NCI-H69 (cell line): ENCODE measurements around the gene NAXE.
A peak's percentile ranks its signal among the peaks of the same experiment; 100 is the strongest.
"Not testable (repeated sequence)": the region's sequence is repeated elsewhere in the genome, so short reads cannot be mapped to it uniquely, and the experiment has no call there.

Experiments used
- DNase-seq: peaks from one replicate; lab custom pipeline; 2025; lab: John Stamatoyannopoulos, UW

Gene NAXE

DNA sequence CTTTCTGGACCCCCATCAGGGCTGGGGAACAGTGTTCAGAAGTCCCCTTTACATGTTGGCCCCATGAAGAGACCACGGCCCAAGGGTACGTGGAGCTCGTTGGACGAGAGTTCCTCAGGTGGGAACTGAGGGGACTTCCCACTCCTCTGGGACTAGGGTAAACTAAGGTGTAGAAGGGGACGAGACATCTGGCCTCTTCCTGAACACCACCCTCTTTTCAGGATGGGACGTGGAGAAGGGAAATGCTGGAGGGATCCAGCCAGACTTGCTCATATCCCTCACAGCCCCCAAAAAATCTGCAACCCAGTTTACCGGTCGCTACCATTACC, 2.0 kb downstream of the NAXE start:
- no peak for DNase-seq

DNA sequence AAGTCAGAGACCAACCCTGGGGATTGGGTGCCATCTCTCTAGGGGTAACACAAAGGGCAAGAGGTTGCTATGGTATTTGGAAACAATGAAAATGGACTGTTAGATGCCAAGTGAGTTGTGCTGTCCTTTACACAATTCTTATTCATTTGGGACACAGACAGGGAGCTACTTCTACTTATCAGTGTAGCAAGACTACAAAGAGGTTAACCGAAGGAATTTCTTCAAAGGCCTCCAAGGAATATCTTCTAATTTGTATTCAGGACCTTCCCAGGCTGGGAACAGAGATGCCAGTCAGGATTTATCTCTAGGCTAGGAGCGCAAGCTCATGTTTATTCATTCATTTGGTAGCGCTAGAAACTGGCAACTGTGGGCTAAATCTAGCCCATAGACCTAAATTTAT, 2.6 kb downstream of the NAXE start:
- DNase-seq, result no peak

DNA sequence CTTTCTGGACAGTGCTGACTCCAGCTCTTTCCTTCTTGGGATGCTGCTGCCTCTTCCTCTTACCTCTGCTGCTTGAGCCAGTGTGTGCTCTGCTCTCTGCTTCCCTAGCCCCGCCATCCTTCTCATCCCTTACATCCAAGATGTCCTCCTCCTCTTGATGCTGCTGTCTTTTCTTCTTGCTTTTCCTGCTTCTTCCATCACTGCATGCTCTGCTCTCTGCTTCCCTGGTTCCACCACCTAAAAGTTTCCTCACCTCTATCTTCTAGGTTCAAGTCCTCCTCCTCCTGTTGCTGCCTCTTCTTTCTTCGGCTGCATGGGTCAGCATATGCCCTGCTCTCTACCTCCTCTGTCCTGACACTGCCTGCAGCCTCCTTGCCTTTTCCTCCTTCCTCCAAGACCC, 3.4 kb downstream of the NAXE start:
- no peak for DNase-seq

DNA sequence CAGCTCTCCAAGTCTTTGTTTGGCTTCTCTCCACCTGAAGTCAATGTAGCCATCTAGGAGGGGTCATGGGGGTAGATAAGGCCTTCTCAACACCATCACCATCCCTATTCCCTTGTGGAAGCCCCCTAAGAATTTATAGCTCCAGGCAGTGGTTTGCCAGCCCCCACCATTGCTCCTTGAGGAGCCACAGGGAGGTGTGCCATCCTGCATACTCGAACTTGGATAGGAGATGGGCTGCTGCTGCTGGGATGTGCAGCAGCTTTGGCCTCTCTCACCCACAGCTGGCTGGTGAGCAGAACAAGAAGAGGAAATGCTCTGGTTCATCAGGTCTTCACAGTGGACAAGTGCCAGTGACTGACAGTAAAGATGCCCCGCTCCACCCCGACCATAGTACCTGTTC, 4.8 kb downstream of the NAXE start:
- DNase-seq, result no peak

DNA sequence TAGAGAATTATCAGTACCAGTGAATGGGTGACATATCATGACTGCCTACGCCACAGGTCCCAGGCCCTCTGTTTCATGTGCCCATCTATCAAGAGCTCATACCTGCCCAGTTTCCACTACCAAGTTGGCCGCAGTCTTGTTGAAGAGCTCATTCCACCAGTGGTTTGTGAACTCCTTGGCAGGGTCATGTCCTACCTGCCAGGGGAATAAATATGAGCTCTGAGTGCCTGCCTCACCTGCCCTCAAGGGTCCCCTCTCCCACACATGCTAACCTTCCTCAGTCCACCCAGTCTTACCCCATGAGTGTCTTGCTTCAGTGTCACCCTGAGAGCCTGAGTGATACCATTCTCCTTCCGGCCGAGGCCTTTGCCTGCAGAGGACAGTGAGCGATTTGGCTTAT, 6.5 kb downstream of the NAXE start:
- no peak for DNase-seq

DNA sequence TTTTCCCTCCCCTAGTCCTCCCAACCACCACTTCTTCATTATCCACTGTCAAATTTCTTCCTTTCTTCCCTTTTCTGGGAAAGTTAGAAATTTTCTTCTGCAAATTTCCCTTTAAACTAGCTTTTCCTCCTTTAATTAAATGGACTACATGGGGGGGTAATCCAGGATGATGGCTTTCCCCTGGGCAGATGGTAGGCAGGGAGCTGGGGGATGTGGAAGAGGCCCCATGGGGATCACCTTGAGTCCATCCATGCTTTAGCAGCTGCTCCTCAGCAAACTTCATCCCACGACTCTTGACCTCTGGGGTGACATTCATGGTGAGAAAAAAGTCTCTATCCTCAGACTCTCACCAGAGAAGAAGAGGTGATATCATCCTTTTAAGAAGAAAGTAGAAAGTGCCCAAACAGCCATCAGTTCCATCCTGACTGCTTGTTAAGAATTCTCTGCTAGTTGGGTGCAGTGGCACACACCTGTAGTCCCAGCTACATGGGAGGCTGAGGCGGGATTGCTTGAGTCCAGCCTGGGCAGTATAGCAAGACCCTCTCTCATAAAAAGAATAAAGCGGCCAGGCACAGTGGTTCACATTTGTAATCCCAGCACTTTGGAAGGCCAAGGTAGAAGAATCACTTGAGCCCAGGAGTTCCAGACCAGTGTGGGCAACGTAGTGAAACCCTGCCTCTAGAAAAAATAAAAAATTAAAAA, 7.3 kb downstream of the NAXE start:
- no peak for DNase-seq

DNA sequence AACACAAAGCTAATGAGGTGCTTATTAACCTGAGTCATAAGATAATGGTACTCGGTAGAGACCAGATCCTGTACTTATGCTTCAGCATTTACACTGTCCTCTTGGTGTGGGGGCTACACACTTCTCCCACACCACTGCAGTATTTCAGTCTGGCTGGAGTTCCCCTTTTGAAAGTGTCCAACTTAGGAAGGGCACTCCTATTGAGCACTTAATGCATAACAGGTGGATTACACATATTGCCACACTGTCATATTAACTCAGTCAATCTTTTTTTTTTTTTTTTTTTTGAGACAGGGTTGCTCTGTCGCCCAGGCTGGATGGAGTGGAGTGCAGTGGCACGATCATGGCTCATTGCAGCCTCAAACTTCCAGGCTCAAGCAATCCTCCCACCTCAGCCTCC, 8.2 kb downstream of the NAXE start:
- DNase-seq, result no peak

DNA sequence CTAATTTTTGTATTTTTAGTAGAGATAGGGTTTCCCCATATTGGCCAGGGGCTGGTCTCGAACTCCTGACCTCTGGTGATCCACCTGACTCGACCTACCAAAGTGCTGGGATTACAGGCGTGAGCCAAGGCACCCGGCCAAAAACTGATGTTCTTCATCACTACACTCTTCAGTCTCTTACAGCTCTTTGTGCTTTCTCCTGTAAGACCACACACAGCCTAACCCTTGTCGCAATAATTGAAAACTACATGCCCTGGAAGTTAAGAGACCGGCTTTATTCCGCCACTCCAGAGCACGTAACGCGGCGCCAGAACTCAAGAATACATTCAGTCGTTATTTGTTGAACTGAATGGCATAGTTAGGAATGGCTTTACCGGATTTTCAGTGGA, 9.2 kb downstream of the NAXE start:
- no peak for DNase-seq

DNA sequence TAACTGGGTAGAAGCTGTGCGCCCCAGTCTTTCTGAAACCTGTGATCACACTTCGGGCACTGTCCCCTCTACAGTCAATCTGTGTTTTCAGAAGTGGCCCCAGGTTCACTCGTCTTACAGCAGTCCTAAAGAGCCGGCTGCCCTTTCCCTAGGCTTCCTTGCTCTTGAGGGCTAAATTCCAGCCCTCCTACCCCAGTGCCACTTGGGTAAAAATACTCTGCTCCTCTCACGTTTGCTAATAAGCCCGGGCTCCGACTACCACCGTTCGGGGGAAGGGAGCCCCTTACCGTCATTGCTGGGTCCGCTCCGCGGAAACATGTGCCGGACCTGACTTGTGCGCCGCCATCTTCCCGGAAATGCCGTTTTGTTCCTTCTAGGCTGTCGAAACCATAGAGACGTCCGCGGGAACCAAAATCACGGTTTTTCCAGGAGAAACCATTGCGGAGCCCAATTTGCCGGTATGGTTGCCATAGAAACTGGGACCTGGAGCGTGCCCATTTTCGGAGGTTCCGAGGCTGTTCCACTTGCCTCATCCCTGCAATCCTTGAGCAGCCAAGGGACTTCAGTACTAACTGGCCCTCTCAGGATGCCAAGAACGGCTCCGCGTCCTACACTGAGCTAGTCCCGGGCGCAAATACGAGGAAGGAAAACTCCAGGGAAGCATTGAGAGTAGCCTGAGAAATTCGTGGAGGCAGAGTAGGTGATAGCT, 9.7 kb downstream of the NAXE start, which contains the start of gene GPATCH4:
GPATCH4 (minus strand) TSS at position 358 of the 709 bp plus-strand sequence.
- peak; percentile 91 for DNase-seq

DNA sequence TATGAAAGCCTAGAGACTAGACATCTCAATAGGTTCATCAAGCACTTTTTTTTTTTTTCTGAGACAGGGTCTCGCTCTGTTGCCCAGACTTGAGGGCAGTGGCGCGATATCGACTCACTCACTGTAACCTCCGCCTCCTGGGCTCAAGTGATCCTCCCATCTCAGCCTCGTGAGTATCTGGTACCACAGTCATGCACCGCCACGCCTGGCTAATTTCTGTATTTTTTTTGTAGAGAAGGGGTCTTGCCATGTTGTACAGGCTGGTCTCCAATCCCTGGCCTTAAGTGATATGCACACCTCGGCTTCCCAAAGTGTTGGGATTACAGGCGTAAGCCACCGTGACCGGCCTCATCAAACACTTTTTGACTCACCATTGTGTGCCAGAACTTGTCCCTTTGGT, 10.3 kb downstream of the NAXE start:
- DNase-seq, result no peak

DNA sequence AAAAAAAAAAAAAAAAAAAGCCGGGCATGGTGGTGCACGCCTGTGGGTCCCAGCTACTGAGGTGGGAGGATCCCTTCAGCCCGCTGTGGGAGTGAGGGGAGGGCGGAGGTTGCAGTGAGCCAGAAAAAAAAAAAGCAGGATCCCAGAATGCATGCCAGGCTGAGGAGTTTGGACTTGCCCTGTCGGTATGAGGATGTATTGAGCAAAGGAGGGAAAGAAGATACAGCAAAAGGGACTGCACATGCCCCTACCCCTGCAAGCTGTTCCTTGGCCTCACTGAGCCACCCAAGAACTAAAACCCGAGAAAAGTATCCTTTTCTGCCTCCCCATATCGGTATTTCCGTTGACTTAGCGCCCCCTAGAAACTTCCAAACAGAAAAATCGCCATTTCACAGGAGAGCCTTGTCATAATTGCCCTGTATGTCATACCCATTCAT, 11.0 kb downstream of the NAXE start:
- DNase-seq, result peak; percentile 74

DNA sequence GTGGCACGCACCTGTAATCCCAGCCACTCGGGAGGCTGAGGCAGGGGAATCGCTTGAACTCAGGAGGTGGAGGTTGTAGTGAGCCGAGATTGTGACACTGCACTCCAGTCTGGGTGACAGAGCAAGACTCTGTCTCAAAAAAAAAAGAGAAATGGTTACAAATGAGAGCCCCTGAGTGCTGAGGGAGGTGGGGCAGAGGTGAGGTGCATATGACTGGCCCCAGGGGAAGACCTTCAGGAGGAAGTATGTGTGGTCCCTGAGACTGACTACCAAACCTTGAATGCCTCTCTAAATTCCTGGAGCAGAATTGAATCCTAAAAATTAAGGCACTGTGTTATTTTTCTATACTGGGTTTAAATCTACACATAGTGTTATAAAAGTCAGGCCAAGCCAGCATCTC, 15.8 kb downstream of the NAXE start:
- not testable (repeated sequence) for DNase-seq

DNA sequence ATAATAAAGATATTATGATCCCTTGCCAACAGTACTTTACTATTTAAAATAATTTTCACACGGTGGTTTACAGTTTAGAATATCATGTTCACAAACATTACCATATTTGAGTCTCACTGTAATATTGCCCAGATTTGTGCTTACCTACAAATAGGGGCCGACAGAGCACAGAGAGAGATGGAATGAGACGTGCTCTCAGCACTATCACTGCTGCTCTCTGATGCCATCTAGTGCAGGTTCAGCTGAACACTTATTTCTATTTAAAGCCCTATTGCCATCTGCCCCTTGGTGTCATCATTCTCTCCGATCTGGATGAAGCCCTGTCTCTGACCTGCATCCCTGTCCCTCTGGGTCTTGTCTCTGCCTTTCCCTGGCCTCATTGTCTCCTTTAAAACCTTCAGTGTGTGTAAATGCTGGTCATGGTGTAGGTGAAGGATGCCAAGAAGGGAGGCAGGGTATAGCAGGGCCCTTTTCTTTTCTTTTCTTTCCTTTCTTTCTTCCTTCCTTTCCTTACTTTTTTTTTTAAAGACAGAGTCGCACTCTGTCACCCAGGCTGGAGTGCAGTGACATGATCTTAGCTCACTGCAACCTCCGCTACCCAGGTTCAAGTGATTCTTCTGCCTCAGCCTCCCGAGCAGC, 16.6 kb downstream of the NAXE start:
- peak; percentile 86 for DNase-seq

DNA sequence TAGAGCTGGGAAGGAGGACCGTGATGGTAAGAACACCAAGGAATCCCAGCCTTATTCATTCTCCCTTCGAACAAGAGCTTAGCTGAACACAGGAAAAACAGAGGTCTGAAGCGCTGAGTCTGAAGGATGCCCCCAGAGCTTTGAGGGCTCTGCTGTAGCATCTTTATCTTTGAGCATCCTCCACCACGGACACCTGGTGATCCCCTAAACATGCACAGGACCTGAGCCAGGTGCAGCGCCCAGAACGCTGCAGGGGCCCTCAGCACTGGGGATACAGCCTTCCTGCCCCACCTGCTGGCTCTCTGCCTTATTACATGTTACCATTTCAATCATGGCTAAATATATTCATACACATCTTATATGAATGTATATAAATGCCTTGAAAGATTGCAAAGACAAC, 17.4 kb downstream of the NAXE start:
- peak; percentile 80 for DNase-seq

DNA sequence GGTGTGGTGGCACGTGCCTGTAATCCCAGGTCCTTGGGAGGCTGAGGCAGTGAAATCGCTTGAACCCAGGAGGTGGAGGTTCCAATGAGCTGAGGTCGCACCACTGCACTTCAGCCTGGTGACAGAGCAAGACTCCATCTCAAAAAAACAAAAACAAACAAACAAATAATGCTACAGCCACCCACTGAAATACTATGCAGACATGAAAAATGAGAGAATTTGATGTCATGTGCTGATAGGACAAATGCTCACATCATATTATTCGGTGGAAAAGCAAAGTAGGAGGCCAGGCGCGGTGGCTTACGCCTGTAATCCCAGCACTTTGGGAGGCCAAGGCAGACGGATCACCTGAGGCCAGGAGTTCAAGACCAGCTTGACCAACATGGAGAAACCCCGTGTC, 18.5 kb downstream of the NAXE start:
- not testable (repeated sequence) for DNase-seq

DNA sequence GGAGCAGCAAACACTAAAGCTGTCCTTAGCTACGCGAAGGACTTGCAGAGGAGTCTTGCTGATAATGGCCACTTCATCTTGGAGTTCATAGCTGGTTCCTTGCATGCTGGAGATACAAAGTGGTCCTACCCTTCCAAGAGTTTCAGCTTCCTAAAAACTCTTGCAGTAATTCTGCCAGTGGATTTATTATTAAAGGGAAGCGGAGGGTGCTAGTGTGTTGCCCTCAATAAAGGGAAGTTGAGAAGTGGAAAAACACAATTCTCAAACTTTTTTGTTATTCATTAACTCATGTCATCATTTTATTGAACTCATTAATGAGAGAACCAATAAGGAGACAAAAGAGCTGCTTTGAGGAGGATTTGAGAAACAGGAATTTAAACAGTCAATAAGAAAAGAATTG, 21.1 kb downstream of the NAXE start:
- no peak for DNase-seq

DNA sequence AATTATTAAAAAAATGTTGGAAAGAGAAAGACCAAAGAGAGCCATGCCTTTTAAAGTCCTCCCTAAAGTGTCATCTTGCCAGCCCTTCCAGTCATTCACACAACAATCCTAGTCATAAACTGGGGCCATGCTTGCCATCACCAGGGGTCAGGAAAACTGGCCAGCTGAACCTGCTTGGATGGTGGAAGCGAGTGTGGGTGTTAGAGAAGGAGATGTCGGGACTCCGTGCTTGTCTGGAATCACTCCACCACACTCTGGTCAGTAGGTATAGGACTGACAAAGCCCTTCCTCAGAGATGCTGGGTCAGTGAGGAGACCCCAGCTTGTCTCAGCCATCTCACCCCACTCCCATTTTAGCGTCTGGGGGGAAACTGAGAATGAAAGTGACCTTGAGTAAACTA, 24.4 kb downstream of the NAXE start:
- DNase-seq, result no peak

DNA sequence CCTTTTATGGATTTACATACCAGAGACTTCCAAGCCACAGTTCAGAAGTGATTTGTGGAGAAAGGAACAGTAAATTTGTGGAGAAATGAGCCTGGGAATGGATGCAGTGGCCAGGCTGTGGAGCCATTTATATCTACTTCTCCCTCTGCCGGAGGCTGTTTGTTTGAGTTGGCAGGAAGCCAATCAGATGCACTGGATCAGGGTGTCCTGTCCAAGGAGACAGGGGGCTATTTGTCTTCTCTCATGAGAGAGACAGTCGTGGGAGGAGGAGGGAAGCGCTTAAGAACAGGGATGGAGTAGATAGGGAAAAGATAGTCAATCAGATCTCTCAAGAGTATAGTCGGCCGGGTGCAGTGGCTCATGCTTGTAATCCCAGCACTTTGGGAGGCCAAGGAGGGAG, 24.9 kb downstream of the NAXE start:
- peak; percentile 90 for DNase-seq

DNA sequence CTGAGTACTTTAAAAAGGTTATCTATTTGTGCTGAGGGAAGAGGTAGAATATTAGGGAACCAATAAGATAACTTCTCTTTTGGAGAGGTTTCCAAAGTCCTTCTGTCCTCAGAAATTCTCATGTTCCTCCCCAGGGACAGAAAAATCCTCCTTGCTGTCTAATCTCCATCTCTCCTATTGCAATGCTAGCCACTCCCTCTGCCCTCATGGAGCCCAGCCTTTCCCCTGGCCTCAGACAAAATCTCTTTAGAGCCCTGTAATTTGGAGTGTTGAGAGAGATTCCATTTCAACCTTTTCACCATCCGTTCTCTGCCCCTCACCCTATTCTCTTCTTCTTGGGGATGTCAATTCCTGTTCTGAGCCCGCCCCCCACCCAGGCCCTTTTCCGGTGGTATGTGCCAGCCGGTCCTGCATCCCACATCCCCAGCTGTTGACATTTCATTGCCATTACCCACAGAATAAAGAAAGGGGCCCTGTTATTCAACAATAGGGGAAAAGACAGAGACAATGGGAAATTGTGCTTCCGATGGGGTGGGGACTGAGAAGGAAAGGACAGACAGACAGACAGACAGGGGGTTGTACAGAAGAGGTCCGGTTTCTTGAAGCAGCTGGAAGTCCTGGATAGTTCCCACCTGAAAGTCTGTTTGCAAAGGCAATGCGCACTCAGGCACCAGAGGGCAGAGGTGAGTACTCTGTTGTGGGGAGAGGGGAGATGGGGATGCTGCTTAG, 27.4 kb downstream of the NAXE start, which contains the start of gene HAPLN2:
HAPLN2 (plus strand) TSS at position 563 of the 729 bp plus-strand sequence. CDS start 4,076 bp downstream, outside the sequence.
- DNase-seq, result peak; percentile 71

DNA sequence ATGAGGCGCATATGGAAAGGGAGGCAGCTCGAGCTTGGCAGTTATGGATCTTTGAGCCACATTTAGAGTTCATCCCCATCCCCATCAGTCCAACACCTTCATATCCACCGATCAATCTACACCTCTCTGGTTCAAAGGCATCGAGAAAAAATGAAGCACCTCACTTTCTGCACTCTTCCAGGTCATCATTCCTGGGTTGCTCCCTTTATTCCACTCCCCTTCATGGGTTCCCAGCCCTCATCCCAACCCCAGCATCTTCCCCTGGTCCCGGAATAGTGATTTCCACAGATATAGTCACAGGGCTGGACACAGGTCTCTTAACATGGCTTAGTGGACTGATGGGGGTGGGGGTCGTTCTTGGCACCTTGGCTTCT, 28.0 kb downstream of the NAXE start:
- DNase-seq, result no peak

DNA sequence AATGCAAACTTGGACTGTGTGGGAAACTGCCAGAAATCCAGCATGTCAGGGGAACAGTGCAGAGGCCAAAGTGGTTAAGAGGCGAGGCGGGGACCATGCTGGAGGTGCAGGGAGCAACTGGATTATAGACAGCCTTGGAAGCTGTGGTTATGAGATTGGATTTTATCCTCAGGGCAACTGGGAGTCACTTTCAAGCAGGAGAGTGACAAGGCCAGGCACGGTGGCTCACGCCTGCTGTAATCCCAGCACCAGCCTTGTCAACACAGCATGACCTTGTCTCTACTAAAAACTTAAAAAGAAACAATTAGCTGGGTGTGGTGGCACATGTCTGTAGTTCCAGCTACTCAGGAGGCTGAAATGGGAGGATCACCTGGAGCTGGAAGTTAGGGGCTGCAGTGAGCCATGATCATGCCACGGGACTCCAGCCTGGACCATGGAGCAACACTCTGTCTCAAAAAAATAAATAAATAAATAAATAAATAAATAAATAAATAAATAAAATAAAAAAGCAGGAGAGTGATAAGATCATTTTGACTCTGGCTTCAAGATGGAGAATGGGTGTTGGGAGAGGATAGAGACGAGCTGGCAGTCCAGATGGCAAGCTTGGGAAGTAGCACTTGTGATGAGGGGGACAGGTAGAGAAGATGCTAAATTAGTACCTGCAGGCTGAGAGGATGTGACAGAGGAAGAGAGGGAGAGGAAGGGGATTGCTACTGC, 31.2 kb downstream of the NAXE start:
- peak; percentile 20 for DNase-seq
